OCI-LY3 (cell line): ENCODE results near the gene TACR1.
A peak's percentile ranks its signal among the peaks of the same experiment; 100 is the strongest.

Experiments used
- H2AFZ ChIP-seq: fragments of 200-600, 300-600 bp; shearing (Covaris generic); 2 replicates; pipeline ENCODE4 v1.6.0; 2014; ENCODE audit warnings: antibody characterized with exemption, low read depth, low read length
- H3K27ac ChIP-seq: fragments of 200-600, 300-600 bp; sonication (generic); 2 replicates; pipeline ENCODE4 v1.5.1; 2014; ENCODE audit warnings: mild to moderate bottlenecking, low read length, moderate library complexity, mixed read lengths
- H3K27me3 ChIP-seq: fragments of 200-600, 300-600 bp; sonication (generic); 2 replicates; pipeline ENCODE4 v1.6.1; 2014; ENCODE audit warnings: low read depth, low read length, mixed read lengths
- H3K36me3 ChIP-seq: fragments of 200-600, 300-600 bp; sonication (generic); replicated peaks from 2 replicates; pipeline ENCODE3; 2014; ENCODE audit warnings: low read depth, low read length, mixed read lengths
- H3K4me1 ChIP-seq: fragments of 300-600, 200-600 bp; sonication (generic); 2 replicates; pipeline ENCODE4 v1.6.1; 2014; ENCODE audit warnings: low read length, mixed read lengths
- H3K4me2 ChIP-seq: fragments of 200-600, 300-600 bp; sonication (generic); 2 replicates; pipeline ENCODE4 v1.6.1; 2014; ENCODE audit warnings: low read length, mixed read lengths
- H3K4me3 ChIP-seq: fragments of 300-600, 200-600 bp; sonication (generic); 2 replicates; pipeline ENCODE4 v1.5.1; 2014; ENCODE audit warnings: antibody characterized with exemption, mild to moderate bottlenecking, low read length, moderate library complexity
- H3K79me2 ChIP-seq: fragments of 300-600, 200-600 bp; shearing (Covaris generic); 2 replicates; pipeline ENCODE4 v1.6.1; 2014; ENCODE audit warnings: mild to moderate bottlenecking, low read length, mixed read lengths
- H3K9ac ChIP-seq: fragments of 300-600, 200-600 bp; shearing (Covaris generic); 2 replicates; pipeline ENCODE4 v1.6.0; 2014; ENCODE audit warnings: mild to moderate bottlenecking, low read length, moderate library complexity
- H3K9me3 ChIP-seq: fragments of 200-600, 300-600 bp; shearing (Covaris generic); 2 replicates; pipeline ENCODE4 v1.6.1; 2014; ENCODE audit warnings: low read length, mixed read lengths; ENCODE audit not compliant: insufficient read depth
- H4K20me1 ChIP-seq: fragments of 200-600, 300-600 bp; sonication (generic); 2 replicates; pipeline ENCODE4 v1.6.1; 2016; ENCODE audit warnings: low read length, mixed read lengths; ENCODE audit not compliant: insufficient read depth
- CTCF ChIP-seq: fragments of 200-600, 300-600 bp; sonication (generic); IDR thresholded peaks from 2 replicates; pipeline ENCODE4 v1.5.1; 2014; ENCODE audit warnings: antibody characterized with exemption, low read length, low read depth
- EZH2phosphoT487 ChIP-seq: fragments of 200-600 bp; shearing (Covaris generic); IDR thresholded peaks from 2 replicates; pipeline ENCODE4 v1.6.1; 2018; ENCODE audit warnings: antibody characterized with exemption, mixed run types, low read depth

Gene TACR1

GRCh38 chr2:75208738-75209137 lies 9.4 kb upstream of the TACR1 start:
- H3K9ac ChIP-seq, result no peak overlapping the region
- H3K27ac ChIP-seq, result no peak overlapping the region
- H3K4me3 ChIP-seq, result no peak overlapping the region
- H3K4me1 ChIP-seq, result peaks cover 6% of the 10 kb centered on the region; the same call in 1 of the 2 replicates
- no peaks in the 10 kb centered on the region for H3K36me3 ChIP-seq
- H3K79me2 ChIP-seq, result no peaks in the 10 kb centered on the region
- no peak overlapping the region for H3K4me2 ChIP-seq
- H4K20me1 ChIP-seq, result no peaks in the 10 kb centered on the region
- no peak overlapping the region for H2AFZ ChIP-seq
- TF ChIP-seq CTCF (no peak), EZH2phosphoT487 (no peak)
- 0 out of 2 replicates have a peak, but pooled peaks cover 8% of the 10 kb centered on the region for H3K27me3 ChIP-seq
- H3K9me3 ChIP-seq, result no peaks in the 10 kb centered on the region

GRCh38 chr2:75204833-75205232 lies 5.5 kb upstream of the TACR1 start:
- Histone ChIP-seq H3K4me3 (no peak overlapping the region), H3K27me3 (0 out of 2 replicates have a peak, but pooled peaks cover 5% of the 10 kb centered on the region)

GRCh38 chr2:75202359-75202758 lies 3.0 kb upstream of the TACR1 start:
- H3K4me3 ChIP-seq, result no peak overlapping the region
- H4K20me1 ChIP-seq, result no peaks in the 10 kb centered on the region
- H3K4me1 ChIP-seq, result peaks cover 6% of the 10 kb centered on the region; the same call in 1 of the 2 replicates
- H3K36me3 ChIP-seq, result no peaks in the 10 kb centered on the region
- H2AFZ ChIP-seq, result no peak overlapping the region
- TF ChIP-seq EZH2phosphoT487 (no peak), CTCF (no peak)
- no peak overlapping the region for H3K4me2 ChIP-seq
- no peaks in the 10 kb centered on the region for H3K9me3 ChIP-seq
- H3K27ac ChIP-seq, result no peak overlapping the region
- 0 out of 2 replicates have a peak, but pooled peaks cover 5% of the 10 kb centered on the region for H3K27me3 ChIP-seq
- no peak overlapping the region for H3K9ac ChIP-seq
- no peaks in the 10 kb centered on the region for H3K79me2 ChIP-seq

More at GRCh38 chr2:75204833-75205232, 5.5 kb upstream of the TACR1 start:
- Histone ChIP-seq H4K20me1 (no peaks in the 10 kb centered on the region), H2AFZ (no peak overlapping the region), H3K9ac (no peak overlapping the region), H3K27ac (no peak overlapping the region), H3K36me3 (no peaks in the 10 kb centered on the region), H3K4me1 (peaks cover 6% of the 10 kb centered on the region; the same call in 1 of the 2 replicates), H3K9me3 (no peaks in the 10 kb centered on the region), H3K79me2 (no peaks in the 10 kb centered on the region), H3K4me2 (0 out of 2 replicates have a peak overlapping the region, but pooled peaks have one; percentile 6)
- TF ChIP-seq CTCF, result no peak
- TF ChIP-seq EZH2phosphoT487, result no peak

- Histone ChIP-seq H3K4me2 (no peak overlapping the region), H3K4me3 (no peak overlapping the region), H3K36me3 (no peaks in the 10 kb centered on the region), H3K9me3 (no peaks in the 10 kb centered on the region), H3K9ac (no peak overlapping the region), H4K20me1 (no peaks in the 10 kb centered on the region), H3K27ac (no peak overlapping the region), H3K4me1 (peaks cover 6% of the 10 kb centered on the region; the same call in 1 of the 2 replicates), H3K27me3 (peaks cover 9% of the 10 kb centered on the region; the same call in 1 of the 2 replicates), H2AFZ (no peak overlapping the region), H3K79me2 (no peaks in the 10 kb centered on the region)
- TF ChIP-seq EZH2phosphoT487, result no peak
- TF ChIP-seq CTCF, result no peak
Measured at GRCh38 chr2:75200140-75201096, 1.1 kb upstream of the TACR1 start.
